GM18867 (cell line): ENCODE measurements around the gene PRSS27.

Source experiments
- ATAC-seq: cut with Tn5 transposase; IDR thresholded peaks from one replicate; pipeline ENCODE4 v1.9.1; 2021; ENCODE audit warnings: mild to moderate bottlenecking, moderate library complexity; ENCODE audit not compliant: unreplicated experiment

Gene PRSS27

DNA sequence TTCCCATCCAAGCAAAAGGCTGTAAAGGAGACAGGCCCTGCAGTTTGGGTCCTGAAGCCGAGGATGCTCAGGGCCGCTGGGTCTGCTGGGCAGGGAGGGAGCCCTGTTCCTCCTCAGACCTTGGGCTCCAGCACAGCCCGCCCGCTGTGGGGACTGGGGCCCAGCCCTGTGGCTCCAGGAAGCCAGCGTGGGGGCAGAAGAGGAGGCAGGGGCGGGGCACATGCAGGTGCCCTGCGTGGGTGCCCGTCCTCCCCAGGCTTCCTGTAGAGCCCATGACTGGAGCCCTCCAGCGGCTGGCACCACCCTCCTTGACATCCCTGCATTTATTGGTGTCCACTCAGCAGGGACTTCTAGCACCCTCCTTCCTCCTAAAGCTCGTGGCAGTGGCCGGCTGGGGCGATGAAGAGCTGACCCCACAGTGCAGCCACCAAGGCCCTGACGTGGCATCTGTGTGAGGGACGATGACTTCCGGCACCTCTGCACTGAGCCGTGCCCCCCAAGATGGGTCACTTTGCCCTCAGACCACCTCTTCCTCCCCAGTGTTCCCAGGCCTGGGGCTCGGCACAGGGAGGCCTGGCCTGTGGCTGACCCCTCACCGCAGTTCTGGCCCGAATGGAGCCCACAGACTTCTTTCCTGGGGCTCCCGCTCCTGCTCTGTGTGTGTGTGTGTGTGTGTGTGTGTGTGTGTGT, 9.9 kb downstream of the PRSS27 start:
- ATAC-seq, result no peak

DNA sequence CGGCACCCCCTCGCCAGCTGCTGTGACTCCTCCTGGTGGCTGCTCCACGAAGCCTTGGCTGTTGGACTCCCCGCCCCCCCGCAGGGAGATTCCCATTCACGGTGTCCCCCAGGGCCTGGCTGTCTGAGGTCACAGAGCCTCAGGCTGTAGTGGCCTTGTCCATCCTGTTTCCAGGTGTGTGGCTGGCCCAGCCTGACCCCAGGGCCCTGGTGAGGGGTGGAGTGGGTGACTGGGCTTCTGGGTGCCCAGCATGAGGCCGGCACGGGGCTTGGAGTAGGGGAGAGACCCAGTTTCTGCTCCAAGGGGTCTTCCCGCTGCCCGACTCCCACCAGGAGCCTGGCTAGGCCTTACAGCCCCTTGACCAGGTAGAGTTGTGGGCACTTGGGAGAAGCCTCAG, 10.4 kb downstream of the PRSS27 start:
- ATAC-seq, result no peak

DNA sequence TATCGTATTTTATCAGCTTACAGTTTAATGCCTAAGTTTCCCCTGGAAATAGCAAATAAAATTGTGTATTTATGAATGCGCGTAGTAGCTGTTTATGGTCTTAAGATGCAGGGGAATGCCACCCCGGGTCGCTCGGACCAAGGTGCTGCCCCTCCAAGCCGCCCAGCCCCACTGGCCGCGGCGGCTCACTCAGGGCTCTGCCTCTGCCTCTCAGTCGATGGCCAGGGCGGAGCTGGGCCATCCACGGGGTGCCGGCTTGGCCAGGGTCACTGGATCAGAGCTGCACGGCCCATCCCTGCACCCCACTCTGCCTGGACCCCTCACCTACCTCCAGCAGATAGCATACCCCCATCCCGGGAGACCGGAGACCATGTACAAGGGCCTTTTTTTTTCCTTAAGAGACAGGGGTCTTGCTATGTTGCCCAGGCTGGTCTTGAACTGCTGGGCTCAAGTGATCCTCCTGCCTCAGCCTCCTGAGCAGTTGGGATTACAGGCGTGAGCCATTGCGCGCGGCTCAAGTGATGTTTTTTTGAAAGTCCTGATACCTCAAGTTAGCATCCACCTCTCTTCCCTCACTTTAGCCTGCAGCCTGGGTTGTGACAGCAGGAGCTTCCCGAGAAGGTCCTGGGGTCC, 11.0 kb downstream of the PRSS27 start:
- ATAC-seq, result no peak

DNA sequence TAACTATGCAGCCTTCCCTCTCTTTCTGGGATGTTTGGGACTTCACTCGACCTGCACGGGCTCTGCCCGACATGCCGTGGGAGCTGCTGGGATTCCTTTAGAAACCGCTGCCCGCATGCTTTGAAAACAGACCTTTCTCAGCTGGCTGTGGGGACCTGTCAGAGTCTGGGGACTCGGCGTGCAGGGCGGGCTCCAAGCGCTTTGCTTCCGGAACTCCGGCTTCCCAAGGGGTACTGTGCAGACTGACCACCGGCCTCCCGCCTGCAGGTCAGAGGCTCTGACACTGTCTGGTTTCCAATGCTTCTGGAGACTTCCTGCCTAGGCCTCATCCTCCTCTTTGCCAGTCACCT, 11.8 kb downstream of the PRSS27 start:
- ATAC-seq, result no peak

DNA sequence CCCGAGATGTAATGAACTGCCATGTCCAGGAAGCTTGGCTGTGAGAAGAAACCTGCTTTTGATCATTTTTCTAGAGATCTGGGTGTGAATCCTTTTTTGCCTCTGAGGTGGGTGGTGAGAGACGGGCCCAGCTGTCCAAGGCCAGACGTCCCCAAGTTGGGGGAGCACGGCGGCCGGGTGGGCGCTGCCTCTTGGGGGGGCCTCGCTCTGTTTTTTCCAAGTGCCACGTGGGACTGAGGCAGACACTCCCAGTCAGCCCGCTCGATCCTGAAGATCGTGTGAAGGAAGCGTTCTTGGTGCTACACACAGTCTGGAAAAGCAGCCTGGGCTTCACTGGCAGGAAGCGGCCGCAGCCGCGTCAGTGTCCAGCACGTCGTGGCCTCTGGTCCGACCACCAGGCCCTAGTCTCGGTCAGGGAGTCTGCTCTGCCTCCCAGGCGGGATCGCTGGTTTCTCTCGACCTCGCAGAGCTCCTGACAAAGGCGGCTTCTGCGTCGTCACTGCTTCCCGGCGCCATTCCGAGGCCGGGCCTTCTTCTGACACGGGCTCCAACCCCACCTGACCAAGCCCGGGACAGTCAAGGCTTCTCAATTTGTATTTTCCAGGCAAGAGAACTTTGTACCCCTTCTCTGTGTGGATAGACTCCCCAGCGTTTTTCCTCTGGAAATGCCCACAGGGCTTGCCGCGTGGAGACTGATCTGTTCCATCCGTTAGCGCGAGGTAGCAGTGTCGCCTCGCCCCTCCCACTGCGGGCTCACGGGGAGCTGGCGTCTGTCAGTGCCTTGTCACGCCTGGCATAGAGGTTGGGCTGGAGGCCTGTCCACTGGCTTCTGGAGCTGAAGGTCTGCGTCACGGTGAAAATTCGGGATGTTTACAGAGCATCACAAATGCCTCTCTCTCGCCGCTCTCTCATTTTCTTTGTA, 12.4 kb downstream of the PRSS27 start:
- ATAC-seq, result no peak

DNA sequence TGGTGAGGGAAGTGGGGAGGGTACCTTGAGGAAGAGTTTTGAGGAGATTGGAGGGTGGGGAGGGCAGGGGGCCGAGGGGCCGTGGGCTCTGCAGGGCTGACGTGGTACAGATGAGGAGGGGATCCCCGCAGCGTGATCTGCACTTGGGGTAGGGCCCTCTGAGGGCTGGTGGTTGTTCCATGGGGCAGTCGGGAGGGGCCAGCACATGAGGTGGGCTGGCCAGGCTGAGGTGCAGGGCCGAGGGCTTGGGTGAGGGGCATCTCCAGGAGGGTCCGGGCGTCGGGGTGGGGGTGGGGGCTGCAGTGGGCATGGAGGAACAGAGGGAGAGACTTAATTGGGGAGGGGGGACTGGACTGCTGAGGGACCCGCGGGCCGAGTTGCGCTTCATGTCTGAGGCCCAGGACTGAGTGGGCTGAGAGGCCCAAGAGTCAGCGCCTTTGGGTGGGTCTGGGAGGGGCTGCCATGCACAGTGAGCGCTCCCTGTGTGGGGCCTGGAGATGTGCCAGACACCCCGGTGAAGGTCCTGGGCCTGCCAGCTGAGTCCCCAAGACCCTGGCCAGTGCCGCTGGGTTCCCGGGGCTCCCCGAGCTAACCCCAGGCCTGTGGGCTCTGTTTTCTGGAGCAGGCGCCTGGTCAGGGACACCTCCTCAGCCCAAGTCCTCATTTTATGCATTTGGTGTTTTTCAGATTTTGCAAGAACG, 13.3 kb downstream of the PRSS27 start:
- no peak for ATAC-seq

DNA sequence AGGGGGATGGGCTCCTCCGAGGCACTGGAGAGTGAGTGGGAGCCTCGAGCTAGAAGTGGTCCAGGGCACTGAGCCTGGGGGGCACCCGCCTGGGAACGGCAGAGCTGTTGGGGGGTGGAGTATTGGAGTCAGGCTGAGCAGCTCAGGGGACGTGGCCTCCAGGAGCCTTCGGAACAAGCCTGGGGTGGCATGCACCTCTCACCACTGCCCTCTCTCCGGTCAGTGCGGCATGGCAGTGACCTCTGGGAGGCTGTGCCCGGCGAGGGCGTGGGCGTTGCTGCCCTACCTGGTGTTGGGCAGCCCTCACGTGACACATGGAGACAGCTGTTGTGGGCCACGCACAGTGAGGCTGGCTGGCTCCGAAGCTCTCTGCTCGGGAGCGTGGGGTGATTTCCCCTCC, 13.9 kb downstream of the PRSS27 start:
- ATAC-seq, result no peak

DNA sequence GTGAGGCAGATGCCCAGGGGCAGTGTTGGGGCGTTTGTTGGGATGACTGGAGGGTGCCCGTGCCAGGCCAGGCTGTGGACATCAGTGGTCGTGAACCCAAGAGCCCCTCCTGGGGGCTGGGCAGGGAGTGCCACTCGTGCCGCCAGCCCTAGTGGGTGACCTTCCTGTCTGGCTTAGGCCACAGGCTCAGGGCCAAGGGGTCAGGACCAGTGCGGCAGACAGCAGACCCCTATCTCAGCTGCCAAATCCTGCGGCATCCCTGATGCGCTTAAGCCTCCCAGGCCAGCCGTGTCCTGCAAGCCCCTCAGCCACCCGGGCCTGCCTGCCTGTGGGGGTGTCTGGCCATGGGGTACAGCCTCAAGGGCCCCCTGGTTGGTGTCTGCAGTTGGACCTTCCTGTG, 14.7 kb downstream of the PRSS27 start:
- no peak for ATAC-seq

DNA sequence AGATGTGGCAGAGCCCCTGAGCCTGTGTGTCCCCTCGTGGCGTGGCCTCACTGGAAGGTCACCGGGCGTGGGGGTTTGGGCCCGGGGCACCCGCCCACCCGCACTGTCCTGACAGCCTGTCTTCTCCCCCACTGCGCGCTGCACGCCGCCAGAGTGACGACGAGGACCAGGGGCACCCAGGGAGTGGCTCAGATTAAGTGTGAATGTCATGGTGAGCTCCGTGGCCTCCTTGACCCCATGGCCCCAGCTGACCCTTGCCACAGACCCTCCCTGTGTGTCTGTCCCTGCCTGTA, 15.1 kb downstream of the PRSS27 start:
- no peak for ATAC-seq

DNA sequence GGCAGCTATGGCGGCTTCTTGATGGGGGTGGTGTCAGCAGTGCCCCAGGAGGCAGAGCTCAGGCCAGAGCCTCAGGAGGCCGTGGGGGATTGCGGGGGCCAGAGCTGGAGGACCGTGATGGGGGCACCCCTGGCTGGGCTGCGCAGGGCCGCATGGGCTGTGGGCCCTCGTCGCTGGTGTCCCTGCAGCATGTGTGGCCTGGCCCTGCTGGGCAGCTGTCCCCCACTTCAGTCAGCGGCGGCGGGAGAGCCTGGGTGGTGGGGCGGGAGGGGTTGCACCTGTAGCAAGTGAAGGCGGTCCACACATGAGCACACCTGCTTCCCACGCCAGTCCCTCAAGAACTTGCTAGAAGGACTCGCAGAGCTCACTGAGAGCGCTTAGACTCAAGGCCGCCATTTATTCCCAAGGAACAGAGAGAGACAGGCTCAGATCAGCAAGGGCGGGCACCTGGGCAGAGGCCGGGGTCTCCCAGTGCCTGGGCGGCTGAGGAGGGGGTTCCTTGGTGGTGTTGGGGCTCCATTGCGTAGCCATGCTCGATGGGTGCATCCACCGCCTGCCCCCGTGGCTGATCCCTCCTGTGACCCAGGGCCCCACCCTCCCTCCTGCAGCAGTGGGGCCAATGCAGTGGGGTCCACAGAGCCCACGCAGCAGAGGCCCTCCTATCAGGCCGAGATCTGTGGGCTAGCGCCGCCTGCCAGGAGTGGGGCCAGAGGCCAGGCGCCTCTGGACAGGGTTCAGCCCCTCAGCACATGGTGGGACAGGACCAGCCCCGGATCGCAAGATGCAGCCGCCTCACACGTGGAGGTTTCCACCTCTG, 15.7 kb downstream of the PRSS27 start:
- no peak for ATAC-seq

DNA sequence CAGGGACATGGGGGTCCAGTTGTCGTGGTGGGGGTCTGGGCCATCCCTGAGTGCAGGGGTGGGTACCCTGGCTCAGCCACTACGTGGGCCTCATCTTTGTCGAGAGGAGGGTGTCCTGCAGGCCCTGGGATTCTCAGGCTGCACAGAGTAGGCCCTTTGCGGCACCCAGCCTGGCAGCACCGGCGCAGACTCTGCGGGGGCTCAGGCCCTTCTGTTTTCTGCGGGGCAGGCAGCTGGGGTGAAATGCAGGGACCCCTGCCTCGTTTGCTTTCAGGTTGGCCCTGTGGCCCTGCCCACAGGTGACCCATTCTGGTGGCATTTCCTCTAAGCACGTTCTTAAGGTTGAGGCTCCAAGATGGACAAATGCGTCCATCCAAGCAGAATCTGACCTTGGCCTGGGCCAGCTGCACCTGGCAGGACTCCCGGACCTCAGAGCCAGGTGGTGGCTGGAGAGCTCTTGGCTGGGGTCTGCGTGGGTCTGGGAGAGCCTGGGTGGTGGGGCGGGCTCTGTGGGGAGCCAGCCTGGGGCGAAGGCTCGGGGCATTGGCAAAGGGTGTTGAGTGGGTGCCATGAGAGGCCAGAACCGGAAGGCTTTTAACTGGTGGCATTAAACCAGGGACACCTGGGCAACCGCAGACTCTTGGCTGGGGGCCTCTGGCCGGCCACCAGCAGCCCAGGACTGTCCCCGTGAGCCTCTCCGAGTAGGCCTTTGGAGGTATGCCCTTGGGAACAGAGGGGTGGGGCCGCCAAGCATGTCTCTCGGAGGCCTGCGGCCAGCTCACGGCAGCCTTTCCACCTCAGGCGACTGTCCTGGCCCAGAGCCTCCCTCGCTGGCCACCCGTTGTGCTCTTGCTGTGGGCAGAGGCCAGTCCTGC, 16.9 kb downstream of the PRSS27 start:
- ATAC-seq, result no peak

DNA sequence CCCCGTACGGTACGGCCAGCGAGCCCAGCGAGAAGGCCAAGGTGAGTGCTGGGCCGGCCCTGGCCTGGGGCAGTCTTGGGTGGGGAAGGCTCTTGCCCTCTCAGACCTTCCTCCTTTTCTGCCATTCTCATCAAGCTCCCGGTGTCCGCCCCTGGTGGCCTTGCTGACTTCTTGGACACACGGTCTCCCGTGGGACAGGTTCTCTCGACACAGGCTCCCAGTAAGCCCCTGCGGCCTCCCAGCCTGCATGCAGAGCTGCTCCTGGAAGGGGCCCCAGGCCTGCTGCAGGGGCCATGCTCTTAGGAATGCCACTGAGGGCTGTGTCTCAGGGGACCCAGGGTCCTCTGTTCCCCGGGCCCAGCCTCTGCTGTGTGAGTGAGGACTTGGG, 17.6 kb downstream of the PRSS27 start:
- no peak for ATAC-seq

DNA sequence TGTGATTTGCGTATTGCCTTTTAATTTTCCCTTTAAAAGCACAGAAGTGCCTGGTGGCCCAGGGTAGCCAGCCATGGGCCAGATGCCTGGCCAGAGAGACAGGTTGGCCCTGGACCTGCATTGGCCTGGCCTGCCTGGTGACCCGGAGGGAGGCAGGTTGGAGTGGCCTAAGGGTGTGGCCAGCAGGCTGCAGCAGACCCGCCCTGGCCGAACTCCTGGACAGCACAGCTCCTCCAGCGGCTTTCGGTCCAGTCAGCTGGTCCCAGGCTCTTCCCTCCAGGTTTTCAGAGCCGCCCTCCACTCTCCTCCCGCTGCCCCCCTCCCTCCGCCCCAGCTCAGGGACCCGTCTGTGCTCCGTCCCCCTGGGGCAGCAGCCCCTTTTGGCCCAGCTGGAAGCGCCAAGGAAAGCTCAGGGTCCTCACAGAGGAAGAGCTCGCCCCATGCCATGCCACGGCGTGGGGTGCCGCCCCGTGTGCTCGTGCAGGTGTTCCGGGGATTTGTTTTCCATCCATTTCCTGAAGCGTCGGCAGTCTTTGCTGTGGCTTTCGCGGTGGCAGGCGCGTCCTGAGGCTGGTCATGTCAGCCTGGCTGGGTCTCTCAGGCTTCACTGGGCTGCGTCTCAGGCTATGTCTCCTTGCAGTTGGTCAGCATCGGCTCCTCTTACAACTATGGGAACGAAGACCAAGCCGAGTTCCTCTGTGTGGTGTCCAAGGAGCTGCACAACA, 18.1 kb downstream of the PRSS27 start:
- no peak for ATAC-seq

DNA sequence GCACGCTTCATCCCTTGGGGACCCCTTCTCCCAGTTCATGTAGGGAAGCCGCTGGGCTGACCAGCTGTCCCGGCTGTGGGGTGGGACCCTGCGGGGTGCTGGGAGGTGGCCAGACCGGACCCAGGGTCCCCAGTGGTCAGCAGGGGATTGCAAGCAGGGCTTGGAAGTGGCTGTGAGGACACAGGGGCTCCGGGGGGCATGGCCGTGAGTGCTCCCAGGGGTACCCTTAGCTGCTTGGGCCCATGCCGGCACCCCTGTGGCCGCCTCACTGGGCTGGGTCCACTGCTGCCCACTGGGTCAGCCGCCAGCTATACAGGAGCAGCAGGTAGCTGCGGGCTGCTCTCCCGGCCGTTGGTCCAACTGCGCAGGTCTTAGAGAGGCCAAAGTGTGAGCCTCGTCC, 18.8 kb downstream of the PRSS27 start:
- no peak for ATAC-seq

DNA sequence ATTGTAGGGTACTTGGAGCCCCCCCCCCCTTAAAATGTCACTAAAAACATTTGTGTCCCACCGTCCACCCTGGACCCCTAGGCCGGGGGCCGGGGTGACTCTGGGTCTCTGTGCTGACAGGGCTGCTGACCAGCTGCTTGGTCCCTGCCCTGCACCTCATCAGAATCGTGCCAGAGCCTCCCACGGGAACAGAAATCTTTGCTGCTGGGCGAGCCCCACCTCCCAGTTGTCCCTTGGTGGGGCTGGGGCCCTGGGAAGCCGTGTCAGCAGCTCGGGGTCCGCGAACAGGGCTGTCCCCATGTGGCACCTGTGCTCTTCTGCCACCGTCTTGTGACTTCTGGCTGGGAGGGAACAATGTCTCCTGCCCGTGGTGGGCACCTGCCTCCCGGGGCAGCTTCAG, 19.2 kb downstream of the PRSS27 start:
- ATAC-seq, result no peak

DNA sequence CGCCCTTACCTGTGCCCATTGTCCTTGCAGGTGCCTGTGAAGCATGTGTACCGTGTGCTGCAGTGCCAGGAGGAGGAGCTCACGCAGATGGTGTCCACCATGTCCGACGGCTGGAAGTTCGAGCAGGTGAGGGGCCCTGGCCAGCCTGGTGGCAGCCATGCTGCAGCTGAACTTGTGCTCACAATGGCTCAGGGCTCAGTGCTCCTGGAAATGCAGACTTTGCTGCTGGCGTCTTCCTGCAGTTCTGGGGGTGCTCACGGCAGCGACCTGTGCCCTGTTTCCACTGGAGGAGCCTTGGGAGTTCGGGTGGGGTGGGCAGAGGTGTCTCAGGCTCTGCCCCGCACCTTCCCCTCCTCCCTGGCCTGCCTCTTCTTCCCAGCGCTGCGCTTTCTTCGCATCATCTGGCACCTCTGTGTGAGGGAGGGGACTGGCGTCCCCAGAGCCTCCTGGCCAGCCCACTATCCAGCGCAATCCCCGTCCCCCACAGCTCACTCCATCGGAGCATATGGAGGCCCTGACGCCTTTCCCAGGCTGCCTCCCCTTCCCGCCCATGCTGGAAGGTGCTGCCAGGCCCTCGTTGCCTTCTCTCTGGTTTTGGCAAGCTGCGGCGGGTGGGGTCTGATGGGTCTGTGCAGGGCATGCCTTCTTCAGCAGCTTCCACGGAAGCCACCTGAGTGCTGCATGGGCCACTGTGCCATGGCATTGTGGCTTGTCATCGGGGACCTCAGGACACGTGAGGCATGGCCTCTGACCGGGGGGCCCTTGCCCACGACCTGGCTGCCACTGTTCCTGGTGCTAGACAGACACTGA, 20.0 kb downstream of the PRSS27 start:
- no peak for ATAC-seq

DNA sequence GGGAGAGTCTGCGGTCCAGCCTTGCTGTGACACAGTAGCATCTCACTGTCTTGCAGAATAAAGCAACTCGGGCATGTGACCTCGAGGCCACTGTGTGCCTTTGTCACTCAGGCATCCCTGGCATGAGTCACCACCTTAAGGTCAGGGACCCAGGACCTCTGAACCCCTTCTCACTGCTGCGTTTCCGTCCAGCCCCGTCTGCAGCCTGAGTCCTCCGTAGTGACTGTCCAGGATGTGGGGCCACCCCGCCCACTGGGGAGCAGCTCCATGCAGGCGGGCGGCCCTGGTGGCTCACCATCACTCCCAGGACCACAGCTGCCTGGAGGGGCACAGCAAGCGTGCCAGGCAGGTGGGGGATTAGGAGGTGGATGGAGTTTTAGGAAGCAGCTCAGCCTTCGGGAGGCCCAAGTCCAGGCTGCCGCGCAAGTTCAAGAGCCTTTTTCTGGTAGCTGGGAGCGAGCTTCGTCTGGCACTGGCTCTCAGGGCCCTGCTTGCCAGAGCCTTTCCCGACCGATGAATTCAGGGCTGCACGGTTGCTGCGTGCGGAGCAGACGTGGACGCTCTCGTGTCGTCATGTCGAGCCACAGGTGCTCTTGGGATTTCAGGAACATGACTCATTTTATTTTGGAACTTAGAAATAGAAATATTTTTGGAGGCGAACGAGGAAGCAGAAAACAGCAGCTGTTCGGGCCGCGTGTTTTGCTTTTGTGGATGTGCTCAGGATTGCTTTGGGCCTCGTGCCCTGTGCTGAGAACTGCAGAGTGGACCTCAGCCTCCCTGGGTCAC, 20.9 kb downstream of the PRSS27 start:
- ATAC-seq, result no peak
